ENCODE data around the gene CCDC136.

The CCDC136 gene

DNA sequence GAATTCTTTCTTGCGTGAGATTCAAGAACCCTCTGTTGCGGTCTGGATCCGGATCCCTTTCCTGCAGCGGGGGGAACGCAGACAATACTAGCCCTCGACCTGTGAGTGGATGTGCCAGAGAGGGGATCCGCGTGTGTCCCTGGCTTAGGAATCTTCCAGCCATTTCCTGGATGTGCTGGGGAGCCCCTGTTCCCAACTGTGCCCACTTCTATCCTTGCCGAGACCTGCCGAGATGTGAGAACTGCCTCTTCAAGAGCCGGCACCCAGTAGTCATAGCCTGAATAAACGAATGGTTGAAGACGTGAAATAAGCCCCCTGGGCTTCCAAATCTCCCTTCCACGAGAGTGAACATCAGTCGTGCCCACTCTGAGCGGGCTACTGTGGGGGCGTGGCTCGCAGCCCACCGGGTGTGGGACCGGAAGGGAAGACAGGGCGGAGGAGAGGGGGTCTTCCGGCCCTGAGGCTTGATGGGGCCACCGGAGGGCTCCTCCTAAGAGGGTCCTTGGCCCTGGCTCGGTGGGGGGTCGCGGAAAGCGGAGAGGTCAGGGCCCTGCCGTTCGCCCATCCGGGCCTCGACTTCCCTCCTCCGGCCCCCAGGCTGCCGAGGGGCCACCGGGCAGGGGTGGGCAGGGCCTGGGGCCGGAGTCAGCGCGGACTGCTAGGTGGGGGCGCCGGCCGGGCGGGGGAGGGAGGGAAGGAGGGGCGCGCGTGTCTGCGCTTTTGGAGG is 1.3 kb upstream of the CCDC136 start:
- DNase-seq = peak; percentile 56
- TF ChIP-seq, protein P1, sequence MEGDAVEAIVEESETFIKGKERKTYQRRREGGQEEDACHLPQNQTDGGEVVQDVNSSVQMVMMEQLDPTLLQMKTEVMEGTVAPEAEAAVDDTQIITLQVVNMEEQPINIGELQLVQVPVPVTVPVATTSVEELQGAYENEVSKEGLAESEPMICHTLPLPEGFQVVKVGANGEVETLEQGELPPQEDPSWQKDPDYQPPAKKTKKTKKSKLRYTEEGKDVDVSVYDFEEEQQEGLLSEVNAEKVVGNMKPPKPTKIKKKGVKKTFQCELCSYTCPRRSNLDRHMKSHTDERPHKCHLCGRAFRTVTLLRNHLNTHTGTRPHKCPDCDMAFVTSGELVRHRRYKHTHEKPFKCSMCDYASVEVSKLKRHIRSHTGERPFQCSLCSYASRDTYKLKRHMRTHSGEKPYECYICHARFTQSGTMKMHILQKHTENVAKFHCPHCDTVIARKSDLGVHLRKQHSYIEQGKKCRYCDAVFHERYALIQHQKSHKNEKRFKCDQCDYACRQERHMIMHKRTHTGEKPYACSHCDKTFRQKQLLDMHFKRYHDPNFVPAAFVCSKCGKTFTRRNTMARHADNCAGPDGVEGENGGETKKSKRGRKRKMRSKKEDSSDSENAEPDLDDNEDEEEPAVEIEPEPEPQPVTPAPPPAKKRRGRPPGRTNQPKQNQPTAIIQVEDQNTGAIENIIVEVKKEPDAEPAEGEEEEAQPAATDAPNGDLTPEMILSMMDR (IDR thresholded peaks at IDR 0.05) = no peak
- Mint-ChIP-seq H3K27me3 (ENCODE audit: low read depth, poor library complexity) (peaks cover 40% of the 10 kb centered on the region), H3K27ac (no peak overlapping the region), H3K9me3 (no peaks in the 10 kb centered on the region), H3K36me3 (ENCODE audit: low read depth) (peaks cover 16% of the 10 kb centered on the region), H3K4me3 (peak overlapping the region; percentile 86), H3K4me1 (peaks cover 26% of the 10 kb centered on the region)

DNA sequence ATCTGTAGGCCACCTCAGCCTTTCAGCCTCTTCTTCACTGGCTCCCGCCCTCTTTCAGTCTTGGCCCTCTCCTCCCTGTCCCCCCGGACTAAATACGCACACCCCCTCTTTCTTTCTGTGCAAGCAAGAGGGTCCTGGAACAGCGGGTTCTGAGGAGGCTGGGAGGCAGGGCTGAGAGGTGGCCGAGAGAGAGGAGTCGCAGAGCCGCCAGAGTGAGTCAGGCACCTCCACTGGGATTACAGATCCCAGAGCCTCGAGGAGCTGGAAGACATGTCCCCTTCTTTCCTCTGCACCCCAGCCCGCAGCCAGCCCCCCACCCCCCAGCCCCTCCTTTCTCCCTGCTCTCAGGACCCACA is 182 bp downstream of the CCDC136 start:
- peaks cover 26% of the 10 kb centered on the region for H3K4me1 Mint-ChIP-seq
- no peaks in the 10 kb centered on the region for H3K9me3 Mint-ChIP-seq
- no peak for DNase-seq
- TF ChIP-seq, protein P1 (IDR thresholded peaks at IDR 0.05) = no peak
- no peak overlapping the region for H3K27ac Mint-ChIP-seq
- peak overlapping the region; percentile 89 for H3K4me3 Mint-ChIP-seq
- peaks cover 29% of the 10 kb centered on the region for H3K36me3 Mint-ChIP-seq (ENCODE audit: low read depth)
- H3K27me3 Mint-ChIP-seq (ENCODE audit: low read depth, poor library complexity) = peaks cover 28% of the 10 kb centered on the region

DNA sequence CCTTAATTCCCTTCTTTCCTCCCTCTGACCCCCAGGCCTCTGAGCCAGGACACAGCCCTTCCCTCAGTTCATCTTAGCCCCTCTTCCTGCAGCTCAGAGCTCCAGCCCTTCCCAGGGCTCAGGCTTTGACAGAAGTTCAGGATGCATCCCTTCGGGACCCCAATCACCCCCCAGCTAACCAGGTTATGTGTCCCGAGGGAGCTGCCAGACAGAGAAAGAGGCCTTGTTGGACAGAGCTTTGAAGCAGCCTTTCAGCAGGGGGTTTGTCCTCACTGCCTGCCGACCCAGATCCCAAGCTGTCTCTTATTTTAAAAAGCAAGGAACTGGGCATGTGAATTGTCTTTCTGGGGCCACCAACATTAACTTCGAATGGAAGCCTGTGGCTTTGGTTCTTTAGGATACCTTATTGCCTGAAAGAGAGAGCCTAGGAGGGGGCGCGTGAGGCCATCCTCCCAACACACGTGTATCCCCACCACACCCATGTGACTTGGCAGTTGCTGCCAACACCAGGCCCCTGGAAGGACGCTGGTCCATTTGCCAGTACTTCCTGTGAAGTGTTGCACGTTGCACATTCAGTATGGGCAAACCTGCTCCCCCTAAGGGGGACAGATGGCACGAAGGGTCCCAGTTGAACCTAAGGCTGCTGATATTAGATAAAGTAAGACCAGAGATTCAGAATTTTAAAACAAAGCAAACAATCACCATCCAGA is 858 bp downstream of the CCDC136 start:
- Mint-ChIP-seq H3K9me3 (peaks cover 5% of the 10 kb centered on the region), H3K27me3 (ENCODE audit: low read depth, poor library complexity) (peaks cover 23% of the 10 kb centered on the region), H3K4me3 (peak overlapping the region; percentile 89), H3K4me1 (peaks cover 30% of the 10 kb centered on the region), H3K36me3 (ENCODE audit: low read depth) (peaks cover 36% of the 10 kb centered on the region), H3K27ac (no peak overlapping the region)
- DNase-seq = no peak
- TF ChIP-seq, protein P1 (IDR thresholded peaks at IDR 0.05) = no peak

DNA sequence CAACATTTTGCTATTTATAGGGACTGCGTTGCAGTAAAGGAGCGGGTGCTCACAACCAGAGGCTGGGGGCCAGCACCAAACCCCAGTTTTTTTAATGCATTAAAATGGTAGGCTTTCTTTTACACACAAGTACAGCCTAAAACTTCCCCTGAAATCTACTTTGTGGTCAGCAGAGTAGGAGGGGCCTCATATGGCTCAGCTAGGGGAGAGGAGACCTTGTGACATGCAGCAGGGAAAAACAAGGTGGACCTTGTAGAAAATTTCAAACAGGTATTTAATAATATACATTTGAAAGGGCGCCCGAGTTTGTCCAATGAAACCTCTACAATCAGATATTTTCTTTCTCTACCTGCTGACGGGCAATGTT is 1.4 kb downstream of the CCDC136 start:
- peaks cover 18% of the 10 kb centered on the region for H3K27me3 Mint-ChIP-seq (ENCODE audit: low read depth, poor library complexity)
- no peak overlapping the region for H3K4me3 Mint-ChIP-seq
- TF ChIP-seq, protein P1 (IDR thresholded peaks at IDR 0.05) = no peak
- H3K9me3 Mint-ChIP-seq = peaks cover 5% of the 10 kb centered on the region
- H3K36me3 Mint-ChIP-seq (ENCODE audit: low read depth) = peaks cover 38% of the 10 kb centered on the region
- DNase-seq = no peak
- H3K4me1 Mint-ChIP-seq = peaks cover 31% of the 10 kb centered on the region
- H3K27ac Mint-ChIP-seq = no peak overlapping the region

DNA sequence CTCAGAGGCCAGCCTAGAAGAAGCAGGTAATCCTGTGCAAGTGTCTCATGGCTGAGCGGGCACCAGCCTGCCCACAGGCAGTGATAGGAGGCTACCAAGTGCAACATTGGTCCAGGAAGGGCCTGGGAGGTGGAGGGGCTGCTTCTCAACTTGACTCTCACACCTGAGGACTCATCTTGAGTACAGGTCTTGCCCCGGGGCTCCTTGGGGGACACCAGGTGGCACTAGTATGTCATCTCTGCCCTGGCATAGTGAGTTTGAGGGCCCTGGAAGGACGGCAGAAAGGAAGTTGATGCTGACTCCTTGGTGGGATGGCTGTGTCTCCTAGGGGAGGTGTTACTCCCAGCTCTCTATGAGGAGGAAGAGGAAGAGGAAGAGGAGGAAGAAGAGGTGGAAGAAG is 2.3 kb downstream of the CCDC136 start:
- Mint-ChIP-seq H3K27ac (peak overlapping the region; percentile 37), H3K9me3 (peaks cover 5% of the 10 kb centered on the region), H3K4me3 (peak overlapping the region; percentile 11), H3K4me1 (peaks cover 30% of the 10 kb centered on the region), H3K36me3 (ENCODE audit: low read depth) (peaks cover 41% of the 10 kb centered on the region), H3K27me3 (ENCODE audit: low read depth, poor library complexity) (peaks cover 9% of the 10 kb centered on the region)
- TF ChIP-seq, protein P1 (IDR thresholded peaks at IDR 0.05) = no peak
- DNase-seq = no peak

Data from nephron progenitor cell (in vitro differentiated cells).